Mammary epithelial cell (primary cell): ENCODE measurements around the gene BICDL2.

ENCODE experiments used
- CTCF ChIP-seq, 2 donors: IDR thresholded peaks in 1 of 2; conservative IDR thresholded peaks in 1 of 2; 2 replicates each; pipeline ENCODE4 v1.5.1; 2011 to 2012; ENCODE audit warnings: inconsistent platforms in 2 of 2, low read length in 2 of 2, mild to moderate bottlenecking in 2 of 2, control low read depth in 1 of 2, low read depth in 1 of 2; ENCODE audit not compliant: insufficient read depth in 1 of 2; ENCODE audit errors: extremely low read depth in 1 of 2
- EZH2 ChIP-seq: IDR thresholded peaks from 2 replicates; pipeline ENCODE4 v1.6.1; 2012; ENCODE audit warnings: low read length, inconsistent platforms, borderline replicate concordance

- no peak for TF ChIP-seq CTCF (conservative IDR thresholded peaks at IDR 0.05 in 1 of 2, IDR thresholded peaks at IDR 0.05 in 1 of 2; ENCODE audit: extremely low read depth in 1 of 2, insufficient read depth in 1 of 2, low read depth in 1 of 2, low read length in 2 of 2)
- TF ChIP-seq EZH2 = no peak
These were observed 24.5 kb downstream of the BICDL2 start for GRCh38 chr16:3012246-3012645.
